Measurements from ENCODE around the gene SPACA7. TPM values are rescaled to one million over a fixed set of nuclear protein-coding genes. Genes with fewer than 3 reads are reported as not detected.

Gene SPACA7
- total and polyA plus RNA-seq, 9 of the 15 experiments (the other 6 are each of a cell fraction or from before 2014, with no cell fraction given) = not detected

DNA sequence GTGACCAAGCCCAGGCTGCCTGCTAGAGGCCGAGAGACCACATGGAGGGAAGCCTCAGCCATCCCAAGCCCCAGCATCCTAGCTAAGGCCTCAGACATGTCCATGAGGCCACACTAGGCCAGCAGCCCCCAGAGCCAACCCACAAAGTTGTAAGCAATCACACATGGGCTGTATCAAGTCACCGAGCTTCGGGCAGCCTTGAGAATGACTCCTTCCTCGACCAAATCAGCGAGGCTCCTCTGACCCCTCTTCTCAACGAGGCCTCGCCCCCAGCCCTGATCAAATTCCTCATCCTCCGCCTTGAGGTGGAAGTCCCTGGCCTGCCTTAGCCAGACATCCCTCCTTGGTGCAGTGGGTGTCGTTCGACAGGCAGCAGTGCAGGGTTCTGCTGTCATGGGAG is 1.9 kb upstream of the SPACA7 start:
- Histone ChIP-seq H3K4me2 (ENCODE audit: insufficient read depth, low read length) (no peak overlapping the region), H3K36me3 (ENCODE audit: control insufficient read depth, insufficient read depth, low read length) (no peaks in the 10 kb centered on the region), H4K20me1 (replicated peaks; ENCODE audit: control insufficient read depth, insufficient read depth, low read length) (no peaks in the 10 kb centered on the region), H3K4me1 (replicated peaks in 1 of 2; ENCODE audit: control insufficient read depth in 2 of 2, insufficient read depth in 2 of 2, low read length in 2 of 2) (no peaks in the 10 kb centered on the region), H3K9ac (ENCODE audit: insufficient read depth in 1 of 2, low read depth in 2 of 2, low read length in 2 of 2) (no peak overlapping the region), H3K27me3 (ENCODE audit: control insufficient read depth in 2 of 2, insufficient read depth in 2 of 2, low read length in 2 of 2) (no peaks in the 10 kb centered on the region), H2AFZ (ENCODE audit: low read depth, low read length) (no peak overlapping the region), H3K79me2 (ENCODE audit: control insufficient read depth, insufficient read depth, low read length) (no peaks in the 10 kb centered on the region), H3K9me3 (replicated peaks; ENCODE audit: control insufficient read depth, insufficient read depth, low read depth, low read length) (no peaks in the 10 kb centered on the region), H3K4me3 (no peak overlapping the region), H3K27ac (ENCODE audit: extremely low read depth, low read depth, low read length) (no peak overlapping the region), H3K9me1 (ENCODE audit: control insufficient read depth, insufficient read depth, low read length) (no peaks in the 10 kb centered on the region)
- intact Hi-C loops (cut with micrococcal nuclease) (no loop called here), in situ Hi-C loops (cut with MboI) (no loop called here)
- ChIA-PET CTCF (ENCODE audit: low intra/inter-chr PET ratio) (no interaction called here), POLR2A (no interaction called here)
- FAIRE-seq (no peak), DNase-seq (ENCODE audit: extremely low read depth in 1 of 4, low spot score in 3 of 4) (no peak), ATAC-seq (no peak)
- 0% methylated on average over 1 of the region's 10 CpGs for WGBS (ENCODE audit: insufficient coverage, low coverage, missing lambda C conversion rate)
- TF ChIP-seq ZNF764 (CRISPR knock-in tag; IDR thresholded peaks at IDR 0.05; ENCODE audit: low read depth) (no peak), STAT5B (CRISPR knock-in tag; IDR thresholded peaks at IDR 0.05) (no peak), ELF1 (tag; IDR thresholded peaks at IDR 0.05) (no peak), ARHGAP35 (IDR thresholded peaks at IDR 0.05; ENCODE audit: partially characterized antibody) (no peak), SMARCC2 (IDR thresholded peaks at IDR 0.05; ENCODE audit: low read depth) (no peak), CHD1 (IDR thresholded peaks at IDR 0.05; ENCODE audit: low read length) (no peak), SOX6 (IDR thresholded peaks at IDR 0.05) (no peak), KDM1A (IDR thresholded peaks at IDR 0.05) (no peak), ZFPM2 (CRISPR knock-in tag; IDR thresholded peaks at IDR 0.05) (no peak), DIDO1 (tag; IDR thresholded peaks at IDR 0.05; ENCODE audit: low read depth) (no peak), FOSL1 (tag; conservative IDR thresholded peaks at IDR 0.05) (no peak)
- no TSS peak for BruUV-seq (replicated peaks)

Measured in K562 (cell line).